Adrenal gland (tissue), 5 donors: Measurements from ENCODE around the gene GRIA4.

Experiments used
- POLR2A ChIP-seq, 2 donors: fragments of 450-650 bp; IDR thresholded peaks; one replicate each; pipeline ENCODE4 v1.6.1; 2017; ENCODE audit warnings: antibody characterized with exemption in 2 of 2, mild to moderate bottlenecking in 2 of 2, moderate library complexity in 1 of 2
- TF ChIP-seq, protein P1 (sequence below), 6 experiments: fragments of 450-650 bp in 4 of 6; fragments of 200-600 bp in 2 of 6; sonication (generic) in 1 of 6; IDR thresholded peaks; 1 replicate in 5 of 6; 2 replicates in 1 of 6; pipeline versions ENCODE4 v1.5.1 to v1.8.0; 2016 to 2021; ENCODE audit warnings: antibody characterized with exemption in 6 of 6, mild to moderate bottlenecking in 2 of 6, moderate library complexity in 1 of 6
- donor health status: DM: no; HTN: no; CAD: no.

DNA sequence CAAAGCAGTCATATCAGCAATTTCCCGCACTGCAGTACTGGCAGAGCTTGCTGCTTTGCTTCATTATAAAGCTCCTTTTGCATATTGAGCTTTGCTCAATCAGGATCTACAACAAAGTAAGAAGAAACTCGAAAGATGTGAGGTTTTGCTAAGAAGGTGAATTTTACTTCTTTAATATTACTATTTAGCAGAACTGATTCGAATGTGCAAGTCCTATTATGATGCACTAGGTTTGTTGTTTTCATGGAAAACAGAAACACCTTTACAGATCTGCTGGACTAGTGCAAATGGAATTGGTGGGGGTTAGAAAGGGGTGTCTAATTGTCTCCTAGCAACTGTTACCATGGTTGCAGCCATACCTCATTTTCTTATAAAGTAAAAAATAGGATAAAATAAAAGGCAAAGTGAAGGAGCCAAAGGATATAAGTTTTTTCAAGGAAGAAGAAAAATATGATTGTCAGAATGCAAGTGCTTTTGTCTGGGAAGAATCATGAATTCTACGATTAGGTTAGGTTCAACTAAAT, 259.0 kb downstream of the GRIA4 start:
- TF ChIP-seq, protein P1, sequence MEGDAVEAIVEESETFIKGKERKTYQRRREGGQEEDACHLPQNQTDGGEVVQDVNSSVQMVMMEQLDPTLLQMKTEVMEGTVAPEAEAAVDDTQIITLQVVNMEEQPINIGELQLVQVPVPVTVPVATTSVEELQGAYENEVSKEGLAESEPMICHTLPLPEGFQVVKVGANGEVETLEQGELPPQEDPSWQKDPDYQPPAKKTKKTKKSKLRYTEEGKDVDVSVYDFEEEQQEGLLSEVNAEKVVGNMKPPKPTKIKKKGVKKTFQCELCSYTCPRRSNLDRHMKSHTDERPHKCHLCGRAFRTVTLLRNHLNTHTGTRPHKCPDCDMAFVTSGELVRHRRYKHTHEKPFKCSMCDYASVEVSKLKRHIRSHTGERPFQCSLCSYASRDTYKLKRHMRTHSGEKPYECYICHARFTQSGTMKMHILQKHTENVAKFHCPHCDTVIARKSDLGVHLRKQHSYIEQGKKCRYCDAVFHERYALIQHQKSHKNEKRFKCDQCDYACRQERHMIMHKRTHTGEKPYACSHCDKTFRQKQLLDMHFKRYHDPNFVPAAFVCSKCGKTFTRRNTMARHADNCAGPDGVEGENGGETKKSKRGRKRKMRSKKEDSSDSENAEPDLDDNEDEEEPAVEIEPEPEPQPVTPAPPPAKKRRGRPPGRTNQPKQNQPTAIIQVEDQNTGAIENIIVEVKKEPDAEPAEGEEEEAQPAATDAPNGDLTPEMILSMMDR (IDR thresholded peaks at IDR 0.05) = no peak
- no peak for TF ChIP-seq POLR2A (IDR thresholded peaks at IDR 0.05)
